NAMALWA (cell line): ENCODE results near the gene ARHGEF19.
"Not testable (repeated sequence)": the region's sequence is repeated elsewhere in the genome, so short reads cannot be mapped to it uniquely, and the experiment has no call there.

ENCODE experiments used
- DNase-seq: peaks from one replicate; pipeline ENCODE4 v3.0.0-alpha.2; 2015; ENCODE audit warnings: low spot score

The ARHGEF19 gene

GRCh38 chr1:16219968-16220500 lies 7.6 kb upstream of the ARHGEF19 start:
- DNase-seq, result no peak

GRCh38 chr1:16218674-16219071 lies 6.2 kb upstream of the ARHGEF19 start:
- DNase-seq, result no peak

GRCh38 chr1:16218014-16218673 lies 5.7 kb upstream of the ARHGEF19 start:
- DNase-seq, result no peak

- peak; percentile 98 for DNase-seq
These were observed 4.8 kb upstream of the ARHGEF19 start for GRCh38 chr1:16217061-16217785.

GRCh38 chr1:16215882-16216753 lies 3.7 kb upstream of the ARHGEF19 start:
- peak; percentile 99 for DNase-seq

- DNase-seq, result not testable (repeated sequence)
These were observed 2.8 kb upstream of the ARHGEF19 start for GRCh38 chr1:16215240-16215639.

DNA sequence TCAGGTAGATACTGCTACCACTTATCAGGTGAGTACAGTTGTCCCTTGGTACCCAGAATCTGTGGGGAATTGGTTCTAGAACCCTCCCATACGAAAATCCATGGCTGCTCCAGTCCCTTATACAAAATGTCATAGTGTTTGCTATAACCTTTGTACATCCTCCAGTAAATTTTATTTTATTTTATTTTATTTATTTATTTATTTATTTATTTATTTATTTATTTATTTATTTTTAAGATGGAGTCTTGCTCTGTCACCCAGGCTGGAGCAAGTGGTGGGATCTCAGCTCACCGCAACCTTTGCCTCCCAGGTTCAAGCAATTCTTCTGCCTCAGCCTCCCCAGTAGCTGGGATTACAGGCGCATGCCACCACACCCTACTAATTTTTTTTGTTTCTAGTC lies 1.1 kb upstream of the ARHGEF19 start:
- DNase-seq, result not testable (repeated sequence)

DNA sequence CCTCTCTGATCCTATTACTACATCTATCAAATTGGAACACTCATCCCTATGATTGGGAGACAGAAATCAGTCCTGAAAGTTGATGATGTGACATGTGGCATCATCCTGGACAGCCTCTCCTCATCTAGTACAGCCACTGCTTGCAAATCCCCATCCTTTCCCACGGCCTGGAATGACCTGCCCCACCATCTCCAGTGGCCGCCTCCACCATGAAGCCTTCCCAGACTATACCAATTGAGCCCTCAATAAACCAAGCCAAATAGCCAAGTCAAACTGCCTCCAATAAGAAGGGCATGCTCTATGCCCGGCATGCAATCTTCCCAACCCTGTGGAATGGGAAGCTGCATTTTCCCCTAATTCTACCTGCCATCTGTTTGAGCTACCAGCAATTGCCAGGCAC lies 561 bp upstream of the ARHGEF19 start:
- DNase-seq, result no peak

DNA sequence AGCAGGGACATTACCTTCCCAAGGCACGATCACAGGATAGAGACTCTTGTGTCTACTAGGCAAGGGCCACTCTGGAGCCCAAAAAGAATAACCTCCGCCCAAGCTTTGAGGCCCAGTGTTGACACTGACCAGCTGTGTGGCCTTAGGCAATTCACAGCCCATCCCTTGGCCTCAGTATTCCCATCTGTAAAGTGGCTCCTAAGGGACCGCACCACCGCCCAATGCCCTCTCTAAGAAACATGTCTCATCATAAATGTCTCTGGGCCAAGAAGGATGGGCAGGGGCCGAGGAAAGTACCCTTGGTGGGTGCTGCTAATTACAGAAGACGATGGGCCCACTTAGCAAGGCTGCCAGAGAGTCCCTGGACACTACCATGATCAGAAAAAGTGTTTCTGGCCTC lies 628 bp downstream of the ARHGEF19 start:
- DNase-seq, result no peak

GRCh38 chr1:16210581-16210980 lies 1.9 kb downstream of the ARHGEF19 start:
- DNase-seq, result no peak

DNA sequence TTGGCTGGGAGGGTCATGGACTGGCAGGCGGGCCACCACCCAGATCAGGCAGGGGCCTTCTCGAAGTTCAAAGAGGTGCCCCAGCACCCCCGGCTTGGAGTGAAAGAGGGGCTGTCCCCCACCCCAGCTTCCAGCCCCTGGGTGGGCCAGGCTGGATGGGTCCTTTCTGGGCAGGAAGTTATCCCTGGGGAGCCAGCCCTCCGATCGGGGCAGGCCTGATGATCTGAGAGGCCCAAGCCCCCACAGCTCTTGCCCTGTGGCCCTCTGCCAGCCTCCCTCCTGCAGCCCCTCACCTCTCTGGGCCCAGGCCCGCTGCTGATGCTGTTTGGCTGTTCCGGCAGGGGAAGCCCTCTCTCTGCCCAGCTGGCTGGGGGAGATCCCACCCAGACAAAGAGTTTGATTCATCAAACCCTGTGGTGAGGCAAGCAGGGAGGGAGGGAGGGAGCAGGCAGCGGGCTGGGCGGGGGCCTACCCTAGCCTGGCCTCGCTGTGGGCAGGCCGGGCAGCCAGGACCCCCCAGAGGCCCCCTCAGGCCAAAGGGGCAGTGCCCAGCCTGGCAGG lies 2.5 kb downstream of the ARHGEF19 start:
- DNase-seq, result no peak

GRCh38 chr1:16209132-16209846 lies 3.2 kb downstream of the ARHGEF19 start:
- no peak for DNase-seq

DNA sequence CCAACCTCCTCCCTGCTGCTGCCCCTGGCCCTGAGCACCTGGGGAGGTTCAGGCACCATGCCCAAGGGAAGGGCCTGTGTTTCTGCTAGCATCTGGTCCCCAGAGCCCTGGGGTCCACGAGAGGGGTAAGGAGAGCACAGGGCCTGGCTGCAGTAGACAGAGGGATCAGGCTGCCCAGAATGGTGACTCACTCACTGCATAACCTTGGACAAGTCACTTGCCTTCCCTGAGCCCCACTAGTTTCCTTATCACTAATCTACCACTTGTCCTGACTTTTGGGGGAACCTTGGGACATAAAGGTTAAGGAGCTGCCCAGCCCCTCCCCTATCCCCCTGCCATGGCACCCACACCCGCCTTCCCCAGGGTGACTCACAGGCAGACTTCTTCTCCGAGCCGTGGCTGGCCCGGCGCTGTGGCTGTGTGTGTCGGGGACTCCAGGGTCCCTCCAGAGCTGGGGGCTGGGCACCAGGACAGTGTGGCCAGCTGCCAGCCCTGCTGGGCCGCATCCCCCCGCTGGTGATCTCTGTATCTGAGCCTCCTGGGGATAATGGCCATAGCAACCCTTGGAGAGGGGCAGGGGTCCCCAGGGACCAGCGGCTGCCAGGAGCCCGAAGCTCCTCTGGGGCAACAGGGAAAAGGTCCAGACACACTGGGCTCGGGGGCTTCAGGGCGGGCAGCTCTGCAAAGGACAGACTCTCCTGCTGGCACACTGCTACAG lies 4.0 kb downstream of the ARHGEF19 start:
- DNase-seq, result no peak

DNA sequence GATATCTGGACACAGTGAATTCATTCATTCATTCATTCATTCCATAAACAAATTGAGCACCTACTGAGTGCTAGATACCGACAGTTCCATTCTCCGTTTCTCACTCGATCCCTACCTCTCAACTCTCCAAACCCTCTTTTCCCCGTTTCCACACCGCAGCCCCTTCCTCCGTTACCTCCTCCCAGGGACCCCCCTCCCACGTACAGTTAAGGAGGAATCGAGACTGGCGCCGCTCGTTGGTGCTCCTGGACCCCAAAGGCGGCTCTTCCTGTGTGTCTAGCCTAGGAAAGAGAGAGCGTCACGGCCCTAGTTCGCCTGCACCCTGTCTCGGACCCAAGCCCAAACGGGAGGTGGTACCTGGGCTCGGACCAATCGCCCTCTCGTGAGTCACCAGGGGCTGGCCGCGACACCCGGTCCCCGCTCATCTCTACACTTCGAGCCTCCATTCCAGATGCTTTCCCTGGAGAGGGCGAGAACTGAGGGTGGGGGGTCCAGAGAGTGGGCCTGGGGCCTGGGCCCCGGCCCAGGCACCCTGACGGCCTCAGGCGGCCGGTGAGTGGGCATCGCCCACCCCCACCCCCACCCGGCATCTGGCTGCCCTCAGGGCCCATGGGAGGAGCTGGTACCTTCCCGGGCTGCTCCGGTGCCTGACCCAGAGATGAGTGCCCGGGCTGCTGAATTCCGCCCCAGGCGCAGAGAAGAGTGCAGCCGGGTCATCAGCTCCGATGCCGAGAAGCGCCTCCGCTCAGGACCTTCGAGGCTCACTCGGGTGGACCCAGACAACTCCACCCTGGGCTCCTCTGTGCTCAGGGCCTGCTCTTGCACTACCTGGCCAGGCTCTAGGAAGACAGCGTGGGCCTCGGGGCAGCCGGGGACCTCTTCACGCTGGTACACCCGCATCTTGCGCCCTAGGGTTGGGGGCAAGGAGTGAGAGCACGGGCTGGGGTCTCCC lies 4.9 kb downstream of the ARHGEF19 start:
- DNase-seq, result no peak

DNA sequence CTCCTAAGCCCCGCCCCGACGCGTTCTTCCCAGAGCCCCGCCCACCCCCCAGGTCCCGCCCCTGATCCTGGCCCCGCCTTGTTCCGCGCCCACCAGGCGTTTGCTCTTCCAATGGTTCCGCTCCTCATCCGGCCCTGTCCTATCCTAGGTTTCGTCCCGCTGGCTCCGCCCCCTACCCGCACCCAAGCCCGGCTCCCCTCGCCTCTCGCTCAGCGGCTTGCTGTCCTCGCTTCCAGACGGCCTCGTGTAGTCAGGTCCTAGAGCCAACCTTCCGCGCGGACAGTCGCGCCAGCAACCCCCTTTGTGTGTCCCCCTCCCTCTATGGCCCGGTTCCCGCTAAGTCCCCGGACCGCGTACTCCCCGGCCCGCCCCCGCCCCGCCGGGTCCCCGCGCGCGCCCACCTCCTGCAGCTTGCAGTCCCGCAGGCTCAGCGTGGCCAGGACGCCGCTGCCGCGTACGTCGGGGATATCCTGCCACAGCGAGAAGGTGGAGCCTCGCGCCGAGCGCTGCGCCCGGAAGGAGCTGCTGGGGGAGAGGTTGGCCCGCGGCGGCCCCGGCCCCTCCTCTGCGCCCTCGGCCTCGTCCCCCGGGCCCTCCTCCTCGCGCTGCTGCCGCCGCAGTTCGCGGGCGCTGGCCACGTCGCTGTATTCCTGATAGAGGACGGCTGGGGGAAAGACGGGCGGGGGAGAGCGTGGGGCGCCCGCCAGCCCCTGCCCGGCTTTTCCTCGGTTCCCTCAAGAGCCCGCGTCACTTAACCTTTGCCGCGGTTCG lies 5.7 kb downstream of the ARHGEF19 start:
- DNase-seq, result peak; percentile 96

- no peak for DNase-seq
These were observed 6.4 kb downstream of the ARHGEF19 start for GRCh38 chr1:16205891-16206546.

DNA sequence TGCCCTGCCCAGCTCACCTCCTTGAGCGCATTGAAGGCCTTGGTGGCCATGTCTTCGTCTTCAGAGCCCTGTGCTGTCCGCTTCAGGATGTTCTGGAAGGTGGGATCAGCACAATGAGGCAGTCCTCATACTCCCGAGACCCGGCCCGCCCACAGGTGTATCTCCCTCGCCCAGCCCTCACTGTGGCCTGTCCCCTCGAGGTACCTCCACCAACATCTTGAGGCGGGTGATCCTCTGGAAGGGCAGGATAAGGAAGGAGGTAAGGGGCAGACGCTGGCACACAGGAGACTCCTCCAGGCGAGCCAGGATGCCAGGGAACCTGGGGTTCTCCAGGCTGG lies 7.1 kb downstream of the ARHGEF19 start:
- DNase-seq, result no peak

- DNase-seq, result peak; percentile 56
These were observed 7.7 kb downstream of the ARHGEF19 start for GRCh38 chr1:16204634-16205333.
